Measurements from ENCODE around the gene ADRB1. TPM values are rescaled to one million over a fixed set of nuclear protein-coding genes. Genes with fewer than 3 reads are reported as not detected.

Gene ADRB1
- total and polyA plus RNA-seq, 2 of the 4 experiments (the other 2 are of a cell fraction): not detected

DNA sequence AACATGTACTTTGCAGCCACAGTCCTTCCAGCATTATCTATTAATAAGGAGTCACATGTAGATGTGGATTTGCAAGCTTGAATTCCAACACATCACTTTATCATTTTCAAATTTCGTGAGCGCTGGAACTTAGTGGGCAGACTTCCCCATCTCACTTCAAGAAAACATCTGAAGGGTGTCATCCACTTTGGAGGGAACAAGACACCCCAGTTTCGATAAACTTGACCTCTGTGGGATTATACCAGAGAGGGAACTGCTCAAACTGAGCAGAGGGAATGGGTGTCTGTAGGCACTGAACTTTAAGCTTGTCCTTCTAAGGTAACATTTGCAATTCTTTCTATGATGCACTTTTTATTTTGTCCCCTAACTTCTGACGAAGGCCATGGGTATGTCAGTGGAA is 27.5 kb downstream of the ADRB1 start:
- TF ChIP-seq MAZ (IDR thresholded peaks at IDR 0.05; ENCODE audit: borderline replicate concordance, low read depth, low read length): no peak
- TF ChIP-seq, protein P1, sequence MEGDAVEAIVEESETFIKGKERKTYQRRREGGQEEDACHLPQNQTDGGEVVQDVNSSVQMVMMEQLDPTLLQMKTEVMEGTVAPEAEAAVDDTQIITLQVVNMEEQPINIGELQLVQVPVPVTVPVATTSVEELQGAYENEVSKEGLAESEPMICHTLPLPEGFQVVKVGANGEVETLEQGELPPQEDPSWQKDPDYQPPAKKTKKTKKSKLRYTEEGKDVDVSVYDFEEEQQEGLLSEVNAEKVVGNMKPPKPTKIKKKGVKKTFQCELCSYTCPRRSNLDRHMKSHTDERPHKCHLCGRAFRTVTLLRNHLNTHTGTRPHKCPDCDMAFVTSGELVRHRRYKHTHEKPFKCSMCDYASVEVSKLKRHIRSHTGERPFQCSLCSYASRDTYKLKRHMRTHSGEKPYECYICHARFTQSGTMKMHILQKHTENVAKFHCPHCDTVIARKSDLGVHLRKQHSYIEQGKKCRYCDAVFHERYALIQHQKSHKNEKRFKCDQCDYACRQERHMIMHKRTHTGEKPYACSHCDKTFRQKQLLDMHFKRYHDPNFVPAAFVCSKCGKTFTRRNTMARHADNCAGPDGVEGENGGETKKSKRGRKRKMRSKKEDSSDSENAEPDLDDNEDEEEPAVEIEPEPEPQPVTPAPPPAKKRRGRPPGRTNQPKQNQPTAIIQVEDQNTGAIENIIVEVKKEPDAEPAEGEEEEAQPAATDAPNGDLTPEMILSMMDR (conservative IDR thresholded peaks at IDR 0.05; ENCODE audit: low read depth, low read length): no peak
- TF ChIP-seq NFE2L2 (IDR thresholded peaks at IDR 0.05; ENCODE audit: low read depth, low read length): no peak
- TF ChIP-seq, protein P2, sequence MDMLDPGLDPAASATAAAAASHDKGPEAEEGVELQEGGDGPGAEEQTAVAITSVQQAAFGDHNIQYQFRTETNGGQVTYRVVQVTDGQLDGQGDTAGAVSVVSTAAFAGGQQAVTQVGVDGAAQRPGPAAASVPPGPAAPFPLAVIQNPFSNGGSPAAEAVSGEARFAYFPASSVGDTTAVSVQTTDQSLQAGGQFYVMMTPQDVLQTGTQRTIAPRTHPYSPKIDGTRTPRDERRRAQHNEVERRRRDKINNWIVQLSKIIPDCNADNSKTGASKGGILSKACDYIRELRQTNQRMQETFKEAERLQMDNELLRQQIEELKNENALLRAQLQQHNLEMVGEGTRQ (IDR thresholded peaks at IDR 0.05; ENCODE audit: low read depth, low read length): no peak
- TF ChIP-seq, protein P3, sequence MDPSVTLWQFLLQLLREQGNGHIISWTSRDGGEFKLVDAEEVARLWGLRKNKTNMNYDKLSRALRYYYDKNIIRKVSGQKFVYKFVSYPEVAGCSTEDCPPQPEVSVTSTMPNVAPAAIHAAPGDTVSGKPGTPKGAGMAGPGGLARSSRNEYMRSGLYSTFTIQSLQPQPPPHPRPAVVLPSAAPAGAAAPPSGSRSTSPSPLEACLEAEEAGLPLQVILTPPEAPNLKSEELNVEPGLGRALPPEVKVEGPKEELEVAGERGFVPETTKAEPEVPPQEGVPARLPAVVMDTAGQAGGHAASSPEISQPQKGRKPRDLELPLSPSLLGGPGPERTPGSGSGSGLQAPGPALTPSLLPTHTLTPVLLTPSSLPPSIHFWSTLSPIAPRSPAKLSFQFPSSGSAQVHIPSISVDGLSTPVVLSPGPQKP (IDR thresholded peaks at IDR 0.05; ENCODE audit: borderline replicate concordance, low read depth, low read length): no peak
- H2BK5ac ChIP-seq (ENCODE audit: low read depth, low read length, poor library complexity, severe bottlenecking): no peak overlapping the region
- no peak overlapping the region for H4K91ac ChIP-seq (ENCODE audit: insufficient read depth, low read depth, low read length)
- ChIA-PET POLR2A (ENCODE audit: unreplicated experiment) (no interaction called here), CTCF (no interaction called here)
- H4K5ac ChIP-seq (ENCODE audit: low read depth, low read length): no peak overlapping the region
- H2BK120ac ChIP-seq (ENCODE audit: low read depth, low read length): no peak overlapping the region
- no peak overlapping the region for H2AK9ac ChIP-seq (replicated peaks; ENCODE audit: low read depth, low read length, poor library complexity)
- no peak overlapping the region for H3K14ac ChIP-seq (replicated peaks; ENCODE audit: low read depth, low read length)
- H4K8ac ChIP-seq (ENCODE audit: low read depth in 2 of 2, low read length in 2 of 2): no peak overlapping the region
- H2AK5ac ChIP-seq (ENCODE audit: low read depth, low read length): no peak overlapping the region
- no peak overlapping the region for H3K27ac ChIP-seq (ENCODE audit: insufficient read depth, low read length)
- H3K36me3 ChIP-seq (ENCODE audit: control insufficient read depth, insufficient read depth, low read length): no peaks in the 10 kb centered on the region
- H2BK15ac ChIP-seq (ENCODE audit: low read depth, low read length): no peak overlapping the region
- H3K4me2 ChIP-seq (ENCODE audit: low read depth, low read length): no peak overlapping the region
- ATAC-seq (ENCODE audit: low read depth) (no peak), DNase-seq (no peak)
- H3K4ac ChIP-seq (ENCODE audit: low read depth, low read length): no peak overlapping the region
- no peaks in the 10 kb centered on the region for H3K9me1 ChIP-seq (ENCODE audit: insufficient read depth, low read length)
- no peak overlapping the region for H3K23ac ChIP-seq (ENCODE audit: low read depth, low read length)
- no peaks in the 10 kb centered on the region for H3K79me1 ChIP-seq (ENCODE audit: low read depth in 1 of 2, low read length in 2 of 2)
- peaks cover 6% of the 10 kb centered on the region; the same call in 1 of the 2 replicates for H3K27me3 ChIP-seq (ENCODE audit: control insufficient read depth, insufficient read depth, low read length)
- in situ Hi-C loops (cut with MboI; ENCODE audit: low sequenced_read_pairs): no loop called here
- H3K18ac ChIP-seq (ENCODE audit: low read depth, low read length): no peak overlapping the region
- H2BK20ac ChIP-seq (ENCODE audit: low read depth, low read length): no peak overlapping the region
- BruUV-seq (replicated peaks): no TSS peak
- no peaks in the 10 kb centered on the region for H3K4me1 ChIP-seq (ENCODE audit: control insufficient read depth, insufficient read depth, low read length)
- intact Hi-C loops (cut with micrococcal nuclease): no loop called here
- no peak overlapping the region for H3K4me3 ChIP-seq (ENCODE audit: insufficient read depth, low read depth, low read length)
- no peak overlapping the region for H2AFZ ChIP-seq (replicated peaks; ENCODE audit: low read length, poor library complexity)
- WGBS, 2 experiments (ENCODE audit: extremely low coverage in 2 of 2, insufficient read length in 1 of 2): no CpG with 5 or more reads among the region's 4 CpGs
- no peaks in the 10 kb centered on the region for H4K20me1 ChIP-seq (ENCODE audit: insufficient read depth, low read length)
- H3K9me3 ChIP-seq (ENCODE audit: control insufficient read depth, insufficient read depth, low read length): no peaks in the 10 kb centered on the region
- dilution Hi-C loops (cut with HindIII; ENCODE audit: low sequenced_read_pairs, unreplicated experiment): no loop called here
- H3K9ac ChIP-seq (ENCODE audit: low read depth, low read length): no peak overlapping the region
- H3K56ac ChIP-seq (ENCODE audit: extremely low read depth, insufficient read depth, low read length): no peak overlapping the region
